Adrenal gland (tissue), 5 donors: ENCODE measurements around the gene HNRNPM.

Experiments used
- CTCF ChIP-seq, 6 experiments: fragments of 450-650 bp in 4 of 6; fragments of 200-600 bp in 2 of 6; sonication (generic) in 1 of 6; IDR thresholded peaks; 1 replicate in 5 of 6; 2 replicates in 1 of 6; pipeline versions ENCODE4 v1.5.1 to v1.8.0; 2016 to 2021; ENCODE audit warnings: antibody characterized with exemption in 6 of 6, mild to moderate bottlenecking in 2 of 6, moderate library complexity in 1 of 6
- POLR2A ChIP-seq, 2 donors: fragments of 450-650 bp; IDR thresholded peaks; one replicate each; pipeline ENCODE4 v1.6.1; 2017; ENCODE audit warnings: antibody characterized with exemption in 2 of 2, mild to moderate bottlenecking in 2 of 2, moderate library complexity in 1 of 2
- donor health status: DM: no; HTN: no; CAD: no.

DNA sequence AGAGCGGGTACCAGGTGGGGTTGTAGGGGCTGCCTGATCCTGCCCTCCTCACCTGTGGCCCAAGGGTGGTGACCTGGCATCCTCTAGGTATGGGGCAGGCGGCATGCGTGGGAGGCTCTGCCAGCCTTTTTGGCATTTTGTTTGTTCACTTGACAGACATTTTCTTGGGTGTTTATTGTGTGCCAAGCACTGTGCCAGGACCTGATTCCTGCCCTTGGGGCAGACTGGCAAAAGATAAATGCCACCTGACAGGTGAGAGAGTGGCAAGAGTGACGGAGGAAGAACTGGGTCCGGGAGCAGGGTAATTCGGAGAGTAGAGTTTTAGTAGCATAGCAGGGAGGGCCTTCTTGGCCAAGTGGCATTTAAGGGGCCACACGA is 48.6 kb upstream of the HNRNPM start:
- TF ChIP-seq CTCF (IDR thresholded peaks at IDR 0.05) (no peak), POLR2A (IDR thresholded peaks at IDR 0.05) (no peak)
